Motor neuron (in vitro differentiated cells): ENCODE results near the gene SIAE. TPM values are rescaled to one million over a fixed set of nuclear protein-coding genes. Genes with fewer than 3 reads are reported as not detected.
A peak's percentile ranks its signal among the peaks of the same experiment; 100 is the strongest.

Source experiments
- ATAC-seq, 8 experiments: fragments of 200-7000 bp; cut with Tn5 transposase; replicated peaks in 6 of 8; 2 replicates each; pipeline ENCODE4 v1.8.0; 2021; ENCODE audit warnings: mild to moderate bottlenecking in 8 of 8, moderate library complexity in 8 of 8
- H3K27ac ChIP-seq, 2 donors: fragments of 250-450 bp; sonication (Bioruptor Pico); 2 replicates each; pipeline ENCODE4 v1.9.0; 2021; ENCODE audit warnings: antibody characterized with exemption in 2 of 2, mild to moderate bottlenecking in 2 of 2, moderate library complexity in 1 of 2
- H3K4me1 ChIP-seq, 2 donors: fragments of 250-450 bp; sonication (Bioruptor Pico); replicated peaks in 1 of 2; 2 replicates each; pipeline ENCODE4 v1.6.1; 2021; ENCODE audit warnings: antibody characterized with exemption in 2 of 2, mild to moderate bottlenecking in 2 of 2, moderate library complexity in 1 of 2
- H3K4me3 ChIP-seq, 5 donors: fragments of 250-450 bp; sonication (Bioruptor Pico); 2 replicates each; pipeline ENCODE4 v1.9.0; 2021; ENCODE audit warnings: antibody characterized with exemption in 5 of 5, mild to moderate bottlenecking in 5 of 5, moderate library complexity in 4 of 5
- WGBS, 10 experiments: fragments of 450-650 bp; shearing (Covaris generic); methylation state at CpG; one replicate each; pipeline ENCODE4 v1.0.0; 2022; 5-methylcytosine and 5-hydroxymethylcytosine counted together
- in situ Hi-C, 9 experiments: fragments of 400-800 bp; cut with MboI; loops; one replicate each; pipeline ENCODE4 v1.15.0; 2021; ENCODE audit warnings: low sequenced_read_pairs in 9 of 9, low pct_unique_long_range_greater_than_20kb in 2 of 9; ENCODE audit not compliant: unreplicated experiment in 9 of 9
- total RNA-seq, 8 experiments: library from RNA; unstranded; fragments of 300-600 nt; gene quantifications; 2 replicates each; pipeline versions ENCODE4 v1.2.3 to v1.2.4, GENCODE V29; 2022

Gene SIAE
- total RNA-seq, 8 experiments from 2014 or later = 3.2 to 78.6 (median 15.5) TPM

- H3K4me1 ChIP-seq = no peaks in the 10 kb centered on the region
- WGBS, 10 experiments = 50 to 100% (median 90%) methylated on average over 1 to 4 of the region's 5 CpGs
- H3K27ac ChIP-seq = no peak overlapping the region
- no peak overlapping the region for H3K4me3 ChIP-seq
- ATAC-seq = peak in 1 of 8 experiments; percentile 7
- in situ Hi-C loops = loop anchor here in 1 of 9 experiments (25.0 kb wide), 1 partner anchor 197 kb away; no protein-coding TSS in a partner anchor
Measured at GRCh38 chr11:124640666-124641065, 32.9 kb downstream of the SIAE start.

- ATAC-seq = no peak
- WGBS, 10 experiments = 43 to 100% (median 76%) methylated on average over 1 of the region's 1 CpG; no CpG with 5 or more reads in 6 of the 10 experiments
- Histone ChIP-seq H3K4me3 (no peak overlapping the region), H3K4me1 (no peaks in the 10 kb centered on the region), H3K27ac (no peak overlapping the region)
- in situ Hi-C loops = loop anchor here in 1 of 9 experiments (25.0 kb wide), 1 partner anchor 198 kb away; no protein-coding TSS in a partner anchor
Measured at GRCh38 chr11:124639186-124639585, 34.4 kb downstream of the SIAE start.

DNA sequence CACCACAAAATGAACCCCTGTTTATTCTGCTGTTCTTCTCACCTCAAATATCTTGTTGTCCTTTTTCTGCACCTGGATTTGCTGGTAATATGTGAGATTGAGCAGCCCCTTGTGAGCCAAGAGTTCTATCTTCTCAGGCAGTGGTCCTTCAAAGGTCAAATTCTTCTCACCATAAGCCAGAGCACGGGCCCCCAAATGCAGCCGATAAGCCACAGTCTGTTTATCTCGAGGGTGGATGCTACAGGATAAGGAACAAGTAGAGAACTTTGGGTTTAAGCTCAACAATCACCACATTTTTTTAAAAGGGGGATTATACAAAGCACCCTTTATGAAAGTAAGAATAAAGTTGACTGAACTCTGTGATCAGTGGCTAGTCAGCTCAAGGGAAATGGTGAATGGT lies 35.0 kb downstream of the SIAE start:
- in situ Hi-C loops = loop anchor here in 1 of 9 experiments (25.0 kb wide), 1 partner anchor 199 kb away; no protein-coding TSS in a partner anchor
- no peak overlapping the region for H3K27ac ChIP-seq
- H3K4me3 ChIP-seq = no peak overlapping the region
- no peak for ATAC-seq
- H3K4me1 ChIP-seq = no peaks in the 10 kb centered on the region
- 75 to 100% (median 87%) methylated on average over 1 to 3 of the region's 3 CpGs; no CpG with 5 or more reads in 3 of the 10 experiments for WGBS, 10 experiments

DNA sequence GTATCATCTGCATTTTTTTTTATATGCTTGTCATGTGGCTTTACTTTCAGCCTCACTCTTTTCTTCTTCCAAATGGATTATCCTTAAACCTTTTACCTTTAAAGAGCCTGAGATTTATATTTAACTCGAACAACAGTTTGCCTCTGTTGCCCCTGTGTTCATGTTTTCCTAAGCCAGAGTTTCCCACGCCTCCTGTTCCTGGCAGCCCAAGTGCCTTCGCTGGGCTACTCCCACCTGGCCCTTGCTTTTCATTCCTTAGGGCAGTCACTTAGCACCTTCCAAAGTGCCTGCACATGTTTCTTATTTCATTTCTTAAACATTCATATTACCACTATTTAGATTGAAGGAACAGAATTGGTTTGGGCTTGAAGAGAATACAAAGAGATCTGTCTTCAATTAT lies 37.6 kb downstream of the SIAE start:
- in situ Hi-C loops = loop anchor here in 1 of 9 experiments (25.0 kb wide), 1 partner anchor 201 kb away; no protein-coding TSS in a partner anchor
- no peak for ATAC-seq
- no peak overlapping the region for H3K27ac ChIP-seq
- no peaks in the 10 kb centered on the region for H3K4me1 ChIP-seq
- 69 to 100% (median 82%) methylated on average over 1 to 3 of the region's 3 CpGs; no CpG with 5 or more reads in 1 of the 10 experiments for WGBS, 10 experiments
- H3K4me3 ChIP-seq = no peak overlapping the region

GRCh38 chr11:124633355-124633754 lies 40.2 kb downstream of the SIAE start:
- WGBS, 10 experiments = 47 to 100% (median 75%) methylated on average over 1 of the region's 1 CpG; no CpG with 5 or more reads in 3 of the 10 experiments
- Histone ChIP-seq H3K4me1 (no peaks in the 10 kb centered on the region), H3K27ac (no peak overlapping the region), H3K4me3 (no peak overlapping the region)
- in situ Hi-C loops = loop anchor here in 1 of 9 experiments (25.0 kb wide), 1 partner anchor 204 kb away; no protein-coding TSS in a partner anchor
- ATAC-seq = peak in 3 of 8 experiments; percentile 76 to 88 (median 84)

GRCh38 chr11:124629961-124630360 lies 43.6 kb downstream of the SIAE start:
- no peaks in the 10 kb centered on the region for H3K4me1 ChIP-seq
- H3K4me3 ChIP-seq = no peak overlapping the region
- WGBS, 10 experiments = 70 to 100% (median 83%) methylated on average over 2 to 4 of the region's 4 CpGs
- no peak for ATAC-seq
- no peak overlapping the region for H3K27ac ChIP-seq
- in situ Hi-C loops = loop anchor here in 1 of 9 experiments (25.0 kb wide), 1 partner anchor 207 kb away; no protein-coding TSS in a partner anchor

DNA sequence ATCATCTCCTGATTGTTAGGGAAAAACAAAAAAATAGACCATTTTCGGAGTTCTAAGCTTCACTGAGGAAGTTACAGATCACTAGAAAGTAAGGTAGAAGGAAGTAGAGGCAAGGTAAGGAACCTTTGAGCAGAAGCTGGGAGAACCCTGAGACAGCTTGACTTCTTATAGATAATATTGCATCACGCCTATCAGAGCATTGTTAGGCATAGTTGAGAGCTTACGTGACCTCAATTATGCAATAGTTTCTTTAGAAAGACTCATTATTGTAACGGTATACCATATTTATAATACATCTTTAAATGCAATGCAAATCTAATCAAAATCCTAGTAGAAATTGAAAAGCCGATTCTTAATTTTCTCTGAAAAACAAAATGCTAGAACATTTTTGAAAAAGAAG lies 46.0 kb downstream of the SIAE start:
- ATAC-seq = no peak
- Histone ChIP-seq H3K4me3 (no peak overlapping the region), H3K27ac (no peak overlapping the region), H3K4me1 (peaks cover 6 to 7% of the 10 kb centered on the region in 2 donors)
- in situ Hi-C loops = loop anchor here in 1 of 9 experiments (25.0 kb wide), 1 partner anchor 210 kb away; no protein-coding TSS in a partner anchor
- 87 to 100% (median 93%) methylated on average over 1 to 5 of the region's 5 CpGs for WGBS, 10 experiments

- Histone ChIP-seq H3K4me3 (no peak overlapping the region), H3K4me1 (peaks cover 8 to 10% of the 10 kb centered on the region in 2 donors), H3K27ac (no peak overlapping the region)
- in situ Hi-C loops = loop anchor here in 1 of 9 experiments (25.0 kb wide), 1 partner anchor 212 kb away; no protein-coding TSS in a partner anchor
- ATAC-seq = no peak
- 90 to 100% (median 100%) methylated on average over 1 to 3 of the region's 3 CpGs; no CpG with 5 or more reads in 1 of the 10 experiments for WGBS, 10 experiments
Measured at GRCh38 chr11:124625504-124626168, 47.9 kb downstream of the SIAE start.

- ATAC-seq = no peak
- in situ Hi-C loops = no loop called here
- 33 to 90% (median 64%) methylated on average over 2 to 4 of the region's 4 CpGs for WGBS, 10 experiments
- H3K4me3 ChIP-seq = peak overlapping the region; percentile 77 to 99 (median 94)
- H3K27ac ChIP-seq = no peak overlapping the region
- H3K4me1 ChIP-seq = peaks cover 8 to 10% of the 10 kb centered on the region in 2 donors
Measured at GRCh38 chr11:124623861-124624525, 49.5 kb downstream of the SIAE start.

GRCh38 chr11:124622531-124623451 lies 50.7 kb downstream of the SIAE start, which contains the start of gene TBRG1:
TSS of gene TBRG1 (plus strand) at chr11:124622864. CDS start at chr11:124623084, 220 bp downstream.
- H3K4me1 ChIP-seq = peaks cover 8 to 10% of the 10 kb centered on the region in 2 donors
- 0 to 5% (median 0%) methylated on average over 3 to 31 of the region's 57 CpGs; no CpG with 5 or more reads in 2 of the 10 experiments for WGBS, 10 experiments
- ATAC-seq = peak; percentile 95 to 99 (median 99)
- H3K4me3 ChIP-seq = peak within 1 kb of the TSS; percentile 77 to 99 (median 94)
- H3K27ac ChIP-seq = peak within 1 kb of the TSS; percentile 85 to 91
- in situ Hi-C loops = no loop called here

DNA sequence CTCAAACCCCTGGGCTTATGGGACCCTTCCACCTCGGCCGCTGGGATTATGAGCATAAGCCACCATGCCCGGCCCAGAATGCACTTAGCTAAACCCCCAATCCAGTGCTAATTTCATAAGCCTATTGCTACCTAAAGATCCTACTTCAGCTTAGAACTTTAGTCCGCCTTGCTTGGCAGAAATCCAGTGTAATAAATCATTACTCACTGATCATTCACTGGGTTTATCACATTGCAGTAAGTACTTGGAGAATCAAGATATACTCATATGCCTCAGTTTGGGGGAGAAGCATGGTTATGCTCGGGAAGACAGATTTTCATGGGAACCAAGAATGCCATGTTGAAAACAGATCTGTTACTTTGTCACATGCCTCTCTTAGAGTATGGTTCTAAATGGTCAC lies 54.7 kb downstream of the SIAE start:
- ATAC-seq = no peak
- Histone ChIP-seq H3K4me1 (peaks cover 7 to 8% of the 10 kb centered on the region in 2 donors), H3K27ac (no peak overlapping the region), H3K4me3 (no peak overlapping the region)
- in situ Hi-C loops = no loop called here
- WGBS, 10 experiments = 47 to 90% (median 73%) methylated on average over 1 to 5 of the region's 5 CpGs; no CpG with 5 or more reads in 5 of the 10 experiments

- Histone ChIP-seq H3K4me3 (no peak overlapping the region), H3K27ac (no peak overlapping the region), H3K4me1 (peaks cover 0 to 9% of the 10 kb centered on the region in 2 donors)
- 83 to 100% (median 88%) methylated on average over 1 to 9 of the region's 10 CpGs; no CpG with 5 or more reads in 4 of the 10 experiments for WGBS, 10 experiments
- ATAC-seq = peak in 1 of 8 experiments; percentile 11
- in situ Hi-C loops = no loop called here
Measured at GRCh38 chr11:124612567-124613246, 60.8 kb downstream of the SIAE start.
